Tibial nerve (tissue), 3 donors: ENCODE results near the gene VAMP7.

ENCODE experiments used
- POLR2A ChIP-seq, 2 donors: fragments of 450-650 bp; IDR thresholded peaks; one replicate each; pipeline ENCODE4 v1.6.1; 2017; ENCODE audit warnings: antibody characterized with exemption in 2 of 2, mild to moderate bottlenecking in 2 of 2, moderate library complexity in 2 of 2
- TF ChIP-seq, protein P1 (sequence below), 5 experiments: fragments of 200-600 bp in 3 of 5; fragments of 450-650 bp in 2 of 5; sonication (generic) in 3 of 5; IDR thresholded peaks; one replicate each; pipeline ENCODE4 v1.5.1; 2016 to 2019; ENCODE audit warnings: antibody characterized with exemption in 5 of 5, mild to moderate bottlenecking in 3 of 5, moderate library complexity in 2 of 5

DNA sequence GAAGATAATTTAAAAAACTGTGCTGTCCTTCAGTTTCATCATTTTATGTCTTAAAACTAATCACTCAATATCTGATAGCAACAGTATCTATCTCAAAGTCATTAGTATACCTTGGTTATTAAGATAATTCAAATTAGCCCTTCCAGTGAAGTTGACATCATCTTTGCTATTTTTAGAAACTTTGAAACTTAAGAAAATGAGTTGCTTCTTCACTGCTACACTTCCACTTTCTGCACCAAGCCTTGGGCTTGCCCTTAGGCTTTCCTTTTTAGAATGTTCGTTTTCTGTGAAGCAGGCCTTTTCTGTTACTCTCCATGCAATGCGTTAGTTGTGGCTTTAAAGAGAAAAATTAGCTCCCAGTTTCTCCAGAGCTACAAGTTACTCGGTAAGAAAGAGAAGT is 4.4 kb upstream of the VAMP7 start:
- TF ChIP-seq POLR2A (IDR thresholded peaks at IDR 0.05): no peak
- TF ChIP-seq, protein P1, sequence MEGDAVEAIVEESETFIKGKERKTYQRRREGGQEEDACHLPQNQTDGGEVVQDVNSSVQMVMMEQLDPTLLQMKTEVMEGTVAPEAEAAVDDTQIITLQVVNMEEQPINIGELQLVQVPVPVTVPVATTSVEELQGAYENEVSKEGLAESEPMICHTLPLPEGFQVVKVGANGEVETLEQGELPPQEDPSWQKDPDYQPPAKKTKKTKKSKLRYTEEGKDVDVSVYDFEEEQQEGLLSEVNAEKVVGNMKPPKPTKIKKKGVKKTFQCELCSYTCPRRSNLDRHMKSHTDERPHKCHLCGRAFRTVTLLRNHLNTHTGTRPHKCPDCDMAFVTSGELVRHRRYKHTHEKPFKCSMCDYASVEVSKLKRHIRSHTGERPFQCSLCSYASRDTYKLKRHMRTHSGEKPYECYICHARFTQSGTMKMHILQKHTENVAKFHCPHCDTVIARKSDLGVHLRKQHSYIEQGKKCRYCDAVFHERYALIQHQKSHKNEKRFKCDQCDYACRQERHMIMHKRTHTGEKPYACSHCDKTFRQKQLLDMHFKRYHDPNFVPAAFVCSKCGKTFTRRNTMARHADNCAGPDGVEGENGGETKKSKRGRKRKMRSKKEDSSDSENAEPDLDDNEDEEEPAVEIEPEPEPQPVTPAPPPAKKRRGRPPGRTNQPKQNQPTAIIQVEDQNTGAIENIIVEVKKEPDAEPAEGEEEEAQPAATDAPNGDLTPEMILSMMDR (IDR thresholded peaks at IDR 0.05): no peak
